ENCODE results near the gene DPM2.

DNA sequence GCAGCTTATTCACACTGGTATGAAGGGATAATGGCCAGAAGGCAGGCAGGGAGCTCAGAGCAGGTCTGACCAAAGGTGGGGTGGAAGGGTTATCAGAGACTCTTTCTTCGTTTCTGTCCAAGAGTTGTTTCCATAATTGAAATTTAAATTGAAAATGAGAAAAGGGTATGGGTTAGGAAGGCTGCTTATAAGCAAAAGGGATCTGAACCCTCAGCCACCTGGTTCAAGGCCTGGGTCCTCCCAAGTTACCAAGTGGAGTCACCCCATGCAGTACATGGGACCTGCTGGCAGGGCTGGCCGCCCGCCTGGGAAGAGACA, 25.3 kb upstream of the DPM2 start:
- TF ChIP-seq, protein P1, sequence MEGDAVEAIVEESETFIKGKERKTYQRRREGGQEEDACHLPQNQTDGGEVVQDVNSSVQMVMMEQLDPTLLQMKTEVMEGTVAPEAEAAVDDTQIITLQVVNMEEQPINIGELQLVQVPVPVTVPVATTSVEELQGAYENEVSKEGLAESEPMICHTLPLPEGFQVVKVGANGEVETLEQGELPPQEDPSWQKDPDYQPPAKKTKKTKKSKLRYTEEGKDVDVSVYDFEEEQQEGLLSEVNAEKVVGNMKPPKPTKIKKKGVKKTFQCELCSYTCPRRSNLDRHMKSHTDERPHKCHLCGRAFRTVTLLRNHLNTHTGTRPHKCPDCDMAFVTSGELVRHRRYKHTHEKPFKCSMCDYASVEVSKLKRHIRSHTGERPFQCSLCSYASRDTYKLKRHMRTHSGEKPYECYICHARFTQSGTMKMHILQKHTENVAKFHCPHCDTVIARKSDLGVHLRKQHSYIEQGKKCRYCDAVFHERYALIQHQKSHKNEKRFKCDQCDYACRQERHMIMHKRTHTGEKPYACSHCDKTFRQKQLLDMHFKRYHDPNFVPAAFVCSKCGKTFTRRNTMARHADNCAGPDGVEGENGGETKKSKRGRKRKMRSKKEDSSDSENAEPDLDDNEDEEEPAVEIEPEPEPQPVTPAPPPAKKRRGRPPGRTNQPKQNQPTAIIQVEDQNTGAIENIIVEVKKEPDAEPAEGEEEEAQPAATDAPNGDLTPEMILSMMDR (conservative IDR thresholded peaks at IDR 0.05; ENCODE audit: low read depth, low read length), result no peak
- TF ChIP-seq SMC3 (IDR thresholded peaks at IDR 0.05; ENCODE audit: low read depth, low read length), result no peak
- no peak for TF ChIP-seq RFX5 (IDR thresholded peaks at IDR 0.05; ENCODE audit: low read depth, low read length)
- no peak for TF ChIP-seq MAFK (IDR thresholded peaks at IDR 0.05; ENCODE audit: low read depth, low read length)
- TF ChIP-seq CHD1 (IDR thresholded peaks at IDR 0.05; ENCODE audit: low read depth, low read length), result no peak
- TF ChIP-seq, protein P2, sequence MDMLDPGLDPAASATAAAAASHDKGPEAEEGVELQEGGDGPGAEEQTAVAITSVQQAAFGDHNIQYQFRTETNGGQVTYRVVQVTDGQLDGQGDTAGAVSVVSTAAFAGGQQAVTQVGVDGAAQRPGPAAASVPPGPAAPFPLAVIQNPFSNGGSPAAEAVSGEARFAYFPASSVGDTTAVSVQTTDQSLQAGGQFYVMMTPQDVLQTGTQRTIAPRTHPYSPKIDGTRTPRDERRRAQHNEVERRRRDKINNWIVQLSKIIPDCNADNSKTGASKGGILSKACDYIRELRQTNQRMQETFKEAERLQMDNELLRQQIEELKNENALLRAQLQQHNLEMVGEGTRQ (IDR thresholded peaks at IDR 0.05; ENCODE audit: low read depth, low read length), result no peak
- TF ChIP-seq POLR2A (IDR thresholded peaks at IDR 0.05; ENCODE audit: low read depth, low read length), result no peak
- TF ChIP-seq CEBPB (IDR thresholded peaks at IDR 0.05; ENCODE audit: low read depth, low read length), result no peak
- no peak for TF ChIP-seq FOS (IDR thresholded peaks at IDR 0.05; ENCODE audit: low read depth, low read length)
- TF ChIP-seq RAD21 (IDR thresholded peaks at IDR 0.05; ENCODE audit: low read length), result no peak
- no peak for TF ChIP-seq BHLHE40 (IDR thresholded peaks at IDR 0.05; ENCODE audit: low read depth, low read length)
- TF ChIP-seq RCOR1 (IDR thresholded peaks at IDR 0.05; ENCODE audit: insufficient replicate concordance, low read length), result no peak
- no peak for TF ChIP-seq MAZ (IDR thresholded peaks at IDR 0.05; ENCODE audit: borderline replicate concordance, low read depth, low read length)
- no peak for TF ChIP-seq NFE2L2 (IDR thresholded peaks at IDR 0.05; ENCODE audit: low read depth, low read length)

Measured in IMR-90 (cell line).